Keratinocyte (primary cell): Measurements from ENCODE around the gene HS6ST3. TPM values are rescaled to one million over a fixed set of nuclear protein-coding genes. Genes with fewer than 3 reads are reported as not detected.

Experiments used
- DNase-seq: peaks from one replicate; pipeline ENCODE4 v3.0.0-alpha.2; 2011; ENCODE audit warnings: low read depth, missing footprints, low spot score
- FAIRE-seq: peaks from 2 replicates; lab custom pipeline; 2011; peaks lifted over from hg19 to GRCh38; lab: Jason Lieb, UNC
- H2AFZ ChIP-seq: 2 replicates; pipeline ENCODE4 v1.6.0; 2012; ENCODE audit warnings: low read length, control low read depth, inconsistent platforms; ENCODE audit not compliant: control insufficient read depth
- H3K27ac ChIP-seq: 2 replicates; pipeline ENCODE4 v1.5.1; 2011; ENCODE audit warnings: low read length; ENCODE audit not compliant: control insufficient read depth, insufficient read depth
- H3K27me3 ChIP-seq: 3 replicates; pipeline ENCODE4 v1.6.0; 2011; ENCODE audit warnings: low read length; ENCODE audit not compliant: control insufficient read depth, insufficient read depth; ENCODE audit errors: extremely low read depth
- H3K36me3 ChIP-seq, 2 experiments: 2 replicates in 1 of 2; 3 replicates in 1 of 2; pipeline ENCODE4 v1.5.1; 2011; ENCODE audit warnings: low read length in 2 of 2, mild to moderate bottlenecking in 1 of 2; ENCODE audit not compliant: control insufficient read depth in 2 of 2, insufficient read depth in 2 of 2; ENCODE audit errors: extremely low read depth in 1 of 2
- H3K4me1 ChIP-seq: 3 replicates; pipeline ENCODE4 v1.5.1; 2011; ENCODE audit warnings: low read length; ENCODE audit not compliant: control insufficient read depth, insufficient read depth; ENCODE audit errors: extremely low read depth
- H3K4me2 ChIP-seq: 3 replicates; pipeline ENCODE4 v1.6.0; 2011; ENCODE audit warnings: low read depth, low read length; ENCODE audit not compliant: control insufficient read depth, insufficient read depth; ENCODE audit errors: extremely low read depth
- H3K4me3 ChIP-seq, 3 experiments: fragments of 200-600 bp in 1 of 3; sonication (generic) in 1 of 3; 2 replicates in 2 of 3; 3 replicates in 1 of 3; pipeline ENCODE4 v1.5.1; 2011 to 2016; ENCODE audit warnings: low read length in 3 of 3, mild to moderate bottlenecking in 3 of 3, control low read depth in 2 of 3, inconsistent platforms in 1 of 3, low read depth in 1 of 3, mixed read lengths in 1 of 3, mixed run types in 1 of 3, moderate library complexity in 1 of 3; ENCODE audit not compliant: control insufficient read depth in 2 of 3, insufficient read depth in 2 of 3; ENCODE audit errors: extremely low read depth in 1 of 3
- H3K79me2 ChIP-seq: 2 replicates; pipeline ENCODE4 v1.6.0; 2012; ENCODE audit warnings: low read length; ENCODE audit not compliant: control insufficient read depth, insufficient read depth
- H3K9ac ChIP-seq: 3 replicates; pipeline ENCODE4 v1.6.0; 2011; ENCODE audit warnings: low read length; ENCODE audit not compliant: control insufficient read depth, insufficient read depth; ENCODE audit errors: extremely low read depth
- H3K9me1 ChIP-seq: 3 replicates; pipeline ENCODE4 v1.6.0; 2011; ENCODE audit warnings: low read length; ENCODE audit not compliant: control insufficient read depth, insufficient read depth; ENCODE audit errors: extremely low read depth
- H3K9me3 ChIP-seq: 2 replicates; pipeline ENCODE4 v1.5.1; 2012; ENCODE audit warnings: low read depth, low read length; ENCODE audit not compliant: control insufficient read depth
- H4K20me1 ChIP-seq: 3 replicates; pipeline ENCODE4 v1.6.0; 2011; ENCODE audit warnings: low read length; ENCODE audit not compliant: control insufficient read depth, insufficient read depth; ENCODE audit errors: extremely low read depth
- EZH2 ChIP-seq: IDR thresholded peaks from one replicate; pipeline ENCODE4 v1.6.1; 2012; ENCODE audit warnings: inconsistent platforms, mild to moderate bottlenecking, low read length, moderate library complexity
- dilution Hi-C: fragments of 300-500 bp; cut with MboI; formaldehyde crosslinking; loops from one replicate; pipeline ENCODE4 v1.7.0; 2020; ENCODE audit warnings: low sequenced_read_pairs; ENCODE audit not compliant: extremely low pct_ligation_motif_present
- polyA plus RNA-seq, 5 experiments: library from polyadenylated mRNA; depleted of rRNA in 3 of 5; stranded (reverse) in 3 of 5; stranded (forward) in 1 of 5; unstranded in 1 of 5; fragments of >200 nt; gene quantifications; 1 replicate in 1 of 5; 2 replicates in 3 of 5; 3 replicates in 1 of 5; pipeline versions ENCODE4 v1.2.1 to v1.2.3, GENCODE V29; 2011 to 2012; ENCODE audit warnings: missing spikeins in 2 of 5, low read depth in 1 of 5, low replicate concordance in 1 of 5
- TF ChIP-seq, protein P1 (sequence below), 3 experiments: IDR thresholded peaks in 1 of 3; conservative IDR thresholded peaks in 1 of 3; optimal IDR thresholded peaks in 1 of 3; 2 replicates in 2 of 3; 3 replicates in 1 of 3; pipeline versions ENCODE3 to v1.5.1; 2011; ENCODE audit warnings: low read length in 3 of 3, mild to moderate bottlenecking in 3 of 3, moderate library complexity in 2 of 3, control low read depth in 1 of 3, inconsistent platforms in 1 of 3; ENCODE audit not compliant: insufficient read depth in 2 of 3; ENCODE audit errors: extremely low read depth in 1 of 3

The HS6ST3 gene
- polyA plus RNA-seq, 1 donor (not counting 4 experiments of a cell fraction or from before 2014, with no cell fraction given) = 0.03 TPM

DNA sequence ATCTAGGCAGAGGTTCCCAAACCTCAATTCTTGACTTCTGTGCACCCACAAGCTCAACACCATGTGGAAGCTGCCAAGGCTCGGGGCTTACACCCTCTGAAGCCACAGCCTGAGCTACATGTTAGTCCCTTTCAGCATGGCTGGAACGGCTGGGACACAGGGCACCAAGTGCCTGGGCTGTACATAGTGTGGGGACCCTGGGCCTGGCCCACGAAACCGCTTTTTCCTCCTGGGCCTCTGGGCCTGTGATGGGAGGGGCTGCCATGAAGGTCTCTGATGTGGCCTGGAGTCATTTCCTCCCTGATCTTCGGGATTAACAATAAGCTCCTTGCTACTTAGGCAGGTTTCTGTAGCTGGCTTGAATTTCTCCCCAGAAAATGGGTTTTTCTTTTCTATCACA is 108.1 kb downstream of the HS6ST3 start:
- Histone ChIP-seq H2AFZ (no peak overlapping the region), H3K79me2 (no peaks in the 10 kb centered on the region), H3K36me3 (no peaks in the 10 kb centered on the region), H3K9me3 (no peaks in the 10 kb centered on the region), H3K4me1 (no peaks in the 10 kb centered on the region), H3K4me3 (no peak overlapping the region), H4K20me1 (no peaks in the 10 kb centered on the region), H3K27ac (no peak overlapping the region), H3K4me2 (no peak overlapping the region), H3K9ac (no peak overlapping the region), H3K9me1 (no peaks in the 10 kb centered on the region), H3K27me3 (no peaks in the 10 kb centered on the region)
- no peak for FAIRE-seq
- TF ChIP-seq EZH2 = no peak
- TF ChIP-seq, protein P1, sequence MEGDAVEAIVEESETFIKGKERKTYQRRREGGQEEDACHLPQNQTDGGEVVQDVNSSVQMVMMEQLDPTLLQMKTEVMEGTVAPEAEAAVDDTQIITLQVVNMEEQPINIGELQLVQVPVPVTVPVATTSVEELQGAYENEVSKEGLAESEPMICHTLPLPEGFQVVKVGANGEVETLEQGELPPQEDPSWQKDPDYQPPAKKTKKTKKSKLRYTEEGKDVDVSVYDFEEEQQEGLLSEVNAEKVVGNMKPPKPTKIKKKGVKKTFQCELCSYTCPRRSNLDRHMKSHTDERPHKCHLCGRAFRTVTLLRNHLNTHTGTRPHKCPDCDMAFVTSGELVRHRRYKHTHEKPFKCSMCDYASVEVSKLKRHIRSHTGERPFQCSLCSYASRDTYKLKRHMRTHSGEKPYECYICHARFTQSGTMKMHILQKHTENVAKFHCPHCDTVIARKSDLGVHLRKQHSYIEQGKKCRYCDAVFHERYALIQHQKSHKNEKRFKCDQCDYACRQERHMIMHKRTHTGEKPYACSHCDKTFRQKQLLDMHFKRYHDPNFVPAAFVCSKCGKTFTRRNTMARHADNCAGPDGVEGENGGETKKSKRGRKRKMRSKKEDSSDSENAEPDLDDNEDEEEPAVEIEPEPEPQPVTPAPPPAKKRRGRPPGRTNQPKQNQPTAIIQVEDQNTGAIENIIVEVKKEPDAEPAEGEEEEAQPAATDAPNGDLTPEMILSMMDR (optimal IDR thresholded peaks at IDR 0.05 in 1 of 3, IDR thresholded peaks at IDR 0.05 in 1 of 3, conservative IDR thresholded peaks at IDR 0.05 in 1 of 3; ENCODE audit: extremely low read depth in 1 of 3, insufficient read depth in 2 of 3, low read length in 3 of 3) = no peak
- no peak for DNase-seq
- dilution Hi-C loops = no loop called here

DNA sequence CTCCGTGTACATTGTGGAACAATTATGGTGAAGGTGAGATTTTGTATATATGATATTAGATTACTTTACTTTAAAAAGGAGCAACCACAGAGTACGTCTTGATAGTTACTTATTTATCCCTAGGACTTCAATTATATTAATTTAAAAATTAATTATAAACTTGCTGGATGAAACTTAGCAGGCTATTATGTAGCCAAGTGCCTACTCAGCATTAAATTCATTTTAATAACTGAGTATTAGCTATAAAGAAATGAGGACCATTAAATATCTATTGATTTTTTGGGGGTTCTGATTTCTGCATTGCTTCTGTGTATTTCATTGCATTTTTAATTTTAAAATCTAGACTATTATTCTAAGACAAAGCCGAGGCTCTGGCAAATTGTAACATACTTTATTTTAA is 109.4 kb downstream of the HS6ST3 start:
- FAIRE-seq = no peak
- Histone ChIP-seq H4K20me1 (no peaks in the 10 kb centered on the region), H3K4me3 (no peak overlapping the region), H3K9ac (no peak overlapping the region), H3K79me2 (no peaks in the 10 kb centered on the region), H3K4me1 (no peaks in the 10 kb centered on the region), H3K9me1 (no peaks in the 10 kb centered on the region), H2AFZ (no peak overlapping the region), H3K27ac (no peak overlapping the region), H3K9me3 (no peaks in the 10 kb centered on the region), H3K27me3 (no peaks in the 10 kb centered on the region), H3K36me3 (no peaks in the 10 kb centered on the region), H3K4me2 (no peak overlapping the region)
- DNase-seq = no peak
- no peak for TF ChIP-seq EZH2
- TF ChIP-seq, protein P1 (optimal IDR thresholded peaks at IDR 0.05 in 1 of 3, IDR thresholded peaks at IDR 0.05 in 1 of 3, conservative IDR thresholded peaks at IDR 0.05 in 1 of 3; ENCODE audit: extremely low read depth in 1 of 3, insufficient read depth in 2 of 3, low read length in 3 of 3) = no peak
- dilution Hi-C loops = no loop called here
